ENCODE results near the gene SLC39A11.
"Not testable (repeated sequence)": the region's sequence is repeated elsewhere in the genome, so short reads cannot be mapped to it uniquely, and the experiment has no call there.

The SLC39A11 gene

GRCh38 chr17:72858826-72859495 is 233.5 kb downstream of the SLC39A11 start:
- DNase-seq: no peak

- no peak for DNase-seq
Observed at GRCh38 chr17:72853440-72854415, 238.8 kb downstream of the SLC39A11 start.

DNA sequence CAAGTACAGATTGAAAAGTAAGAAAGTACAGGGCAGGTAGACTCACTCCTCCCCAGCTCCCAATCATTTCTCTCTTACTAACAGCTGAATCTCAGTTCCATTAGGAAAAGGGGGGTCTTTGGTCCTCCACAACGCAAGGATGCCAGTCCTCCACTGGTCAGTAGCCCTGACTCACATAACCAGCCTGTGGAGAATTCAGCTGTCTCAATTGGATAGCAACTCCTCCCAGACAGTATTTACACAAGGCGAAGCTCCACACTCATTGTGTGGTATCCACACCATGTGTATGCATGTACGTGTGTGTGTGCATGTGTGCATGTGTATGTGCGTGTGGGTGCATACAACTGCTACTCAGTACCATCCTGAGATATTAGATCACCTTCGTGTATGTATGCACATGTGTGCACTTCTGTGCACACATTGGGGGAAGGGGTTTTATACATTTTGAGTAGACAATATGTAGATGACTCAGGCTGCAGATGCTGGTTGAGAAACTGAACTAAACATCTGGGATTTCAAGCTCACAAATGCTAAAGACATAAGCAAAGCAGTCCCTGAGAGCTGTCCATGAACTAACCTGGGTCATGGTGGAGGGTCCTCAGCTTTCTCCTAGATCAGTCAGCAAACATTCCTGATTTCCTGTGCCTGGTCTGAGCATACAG is 240.1 kb downstream of the SLC39A11 start:
- DNase-seq: no peak

DNA sequence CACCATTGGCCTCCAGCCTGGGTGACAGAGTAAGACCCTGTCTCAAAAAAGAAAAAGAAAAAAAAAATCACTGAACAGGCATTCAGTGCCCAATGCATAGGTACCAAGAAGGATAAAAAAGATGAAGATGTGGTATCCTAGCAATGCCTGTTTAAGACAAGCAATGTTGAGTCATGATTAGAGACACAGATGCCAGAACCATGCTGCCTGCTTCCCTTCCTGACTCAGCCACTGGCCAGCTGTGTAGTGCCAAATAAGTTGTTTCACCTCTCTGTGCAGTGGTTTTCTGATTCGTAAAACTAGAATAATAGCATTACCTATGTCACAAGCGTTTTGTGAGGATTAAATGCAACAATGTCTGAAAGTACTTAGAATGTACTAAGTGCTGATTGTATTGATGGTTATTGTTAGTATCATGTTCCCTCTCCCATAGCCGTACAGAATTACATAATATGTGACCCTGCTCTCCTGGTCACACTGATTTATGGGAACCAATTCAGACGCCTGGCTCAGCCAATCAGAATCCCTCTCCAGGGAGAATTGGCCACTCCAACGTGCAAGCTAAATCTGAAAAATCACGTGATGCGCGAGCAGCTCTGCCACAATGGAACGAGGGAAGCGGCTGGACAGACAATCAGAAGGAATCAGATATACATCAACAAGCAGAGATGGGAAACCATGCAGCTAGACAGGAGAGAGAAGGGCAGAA is 241.9 kb downstream of the SLC39A11 start:
- no peak for DNase-seq

DNA sequence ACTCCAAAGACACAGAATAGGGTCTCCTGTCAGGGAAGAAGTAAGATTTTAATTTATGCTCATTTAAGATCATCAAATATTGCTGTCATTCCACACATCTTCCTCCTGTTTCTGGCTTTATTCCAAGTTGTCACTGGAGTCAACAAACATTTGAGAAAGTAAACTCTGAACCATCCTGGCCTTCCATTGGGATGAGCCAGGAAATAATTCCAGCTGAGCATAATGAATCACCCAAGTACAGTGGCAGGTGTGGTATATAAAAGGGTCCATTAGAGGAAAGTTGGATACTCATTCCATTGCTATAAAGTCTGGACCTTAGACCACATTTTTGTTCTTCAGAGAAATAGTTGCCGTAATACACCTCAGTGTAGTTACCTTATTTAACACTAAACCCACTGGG is 246.1 kb downstream of the SLC39A11 start:
- no peak for DNase-seq

DNA sequence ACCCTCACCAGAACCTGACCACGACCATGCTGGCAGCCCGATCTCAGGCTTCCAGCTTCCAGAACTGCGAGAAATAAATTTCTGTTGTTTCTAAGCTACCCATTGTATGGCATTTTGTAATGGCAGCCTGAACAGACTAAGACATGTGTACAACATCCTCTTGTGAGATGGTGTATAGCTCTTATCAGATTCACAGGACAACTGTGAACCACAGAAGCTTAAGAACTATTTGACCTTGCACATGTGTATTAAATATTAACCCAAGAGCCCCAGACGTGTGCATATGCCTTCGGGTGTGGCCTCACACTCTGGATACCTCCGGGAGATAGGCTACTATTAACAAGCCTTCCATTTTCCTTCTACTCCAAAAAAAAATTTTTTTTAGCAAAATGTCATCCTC is 248.9 kb downstream of the SLC39A11 start:
- no peak for DNase-seq

DNA sequence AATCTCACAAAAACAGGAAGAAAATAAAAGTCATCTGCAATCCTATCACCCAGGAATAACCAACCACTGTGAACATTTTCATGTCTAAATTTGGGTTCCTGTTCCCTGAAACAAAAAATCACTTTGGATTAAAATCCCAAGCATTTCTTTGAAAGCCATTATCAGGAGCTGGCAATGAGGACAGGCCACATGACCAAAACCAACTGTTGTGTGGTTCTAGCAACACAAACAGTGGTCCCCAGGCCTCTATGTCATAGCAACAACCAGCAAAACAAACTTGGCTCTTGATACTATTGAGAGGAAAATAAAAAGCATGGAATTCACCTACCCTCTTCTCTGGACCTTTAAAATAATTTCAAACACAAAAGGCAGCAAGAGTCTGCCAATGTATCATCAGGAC is 252.5 kb downstream of the SLC39A11 start:
- DNase-seq: no peak

DNA sequence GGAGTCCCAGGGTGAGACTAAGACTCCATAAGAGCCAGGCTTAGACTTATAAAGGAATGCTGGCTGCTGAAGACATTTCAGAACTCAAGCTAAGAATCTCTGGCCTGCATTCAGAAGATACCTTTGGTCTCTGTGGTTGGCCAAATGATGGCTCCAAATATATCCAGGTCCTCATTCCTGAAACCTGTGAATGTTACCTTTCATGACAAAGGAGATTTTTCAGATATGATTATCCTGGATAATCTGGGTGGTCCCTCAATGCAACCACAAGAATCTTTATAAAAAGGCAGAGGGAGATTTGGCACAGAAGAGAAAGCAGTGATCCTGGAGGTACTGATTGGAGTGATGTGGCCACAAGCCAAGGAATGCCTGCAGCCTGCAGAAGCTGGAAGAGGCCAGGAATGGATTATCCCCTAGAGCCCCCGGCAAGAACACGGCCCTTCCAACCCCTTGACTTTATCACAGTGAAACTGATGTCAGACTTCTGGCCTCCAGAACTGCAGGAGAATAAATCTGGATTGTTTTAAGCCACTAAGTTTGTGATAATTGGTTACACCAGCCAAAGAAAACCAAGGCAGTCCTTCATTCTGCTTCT is 253.3 kb downstream of the SLC39A11 start:
- DNase-seq: no peak

- no peak for DNase-seq
Observed at GRCh38 chr17:72838581-72838980, 253.9 kb downstream of the SLC39A11 start.

GRCh38 chr17:72838068-72838467 is 254.4 kb downstream of the SLC39A11 start:
- DNase-seq: no peak

- no peak for DNase-seq
Observed at GRCh38 chr17:72837335-72837734, 255.2 kb downstream of the SLC39A11 start.

GRCh38 chr17:72833128-72833765 is 259.2 kb downstream of the SLC39A11 start:
- no peak for DNase-seq

GRCh38 chr17:72832306-72832705 is 260.2 kb downstream of the SLC39A11 start:
- DNase-seq: no peak

DNA sequence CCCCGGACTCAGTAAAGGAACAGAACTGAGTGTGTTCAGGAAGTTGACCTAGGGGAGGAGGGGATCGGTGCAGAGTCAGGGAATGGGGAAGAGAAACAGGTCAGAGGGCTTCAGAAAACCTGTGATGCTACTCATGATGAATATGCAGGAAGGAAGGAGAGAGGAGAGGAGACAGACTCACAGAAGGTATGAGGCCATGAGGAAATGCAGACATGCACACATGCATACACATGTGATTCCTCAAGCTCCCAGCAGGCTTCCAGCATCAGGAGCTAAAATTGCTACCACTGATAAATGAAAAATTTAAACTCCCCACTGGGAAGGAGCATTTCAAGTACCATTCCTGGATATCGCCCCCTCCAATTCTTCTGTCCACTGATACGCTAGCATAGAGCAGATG is 262.6 kb downstream of the SLC39A11 start:
- no peak for DNase-seq

DNA sequence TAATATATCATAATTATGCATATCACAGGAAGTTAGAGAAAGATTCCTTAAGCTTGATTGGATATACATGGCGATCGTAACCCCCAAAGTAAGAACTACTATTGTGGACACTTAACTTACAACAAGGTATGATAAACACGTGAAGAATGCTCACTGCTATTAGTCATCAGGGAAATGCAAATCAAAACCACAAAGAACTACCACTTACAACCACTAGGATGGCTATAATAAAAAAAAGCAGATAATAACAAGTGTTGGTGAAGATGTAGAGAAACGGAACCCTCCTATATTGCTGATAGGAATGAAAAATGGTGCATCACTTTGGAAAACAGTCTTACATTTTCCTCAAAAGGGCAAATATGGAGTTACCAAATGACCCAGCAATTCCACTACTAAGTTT is 265.9 kb downstream of the SLC39A11 start:
- no peak for DNase-seq

DNA sequence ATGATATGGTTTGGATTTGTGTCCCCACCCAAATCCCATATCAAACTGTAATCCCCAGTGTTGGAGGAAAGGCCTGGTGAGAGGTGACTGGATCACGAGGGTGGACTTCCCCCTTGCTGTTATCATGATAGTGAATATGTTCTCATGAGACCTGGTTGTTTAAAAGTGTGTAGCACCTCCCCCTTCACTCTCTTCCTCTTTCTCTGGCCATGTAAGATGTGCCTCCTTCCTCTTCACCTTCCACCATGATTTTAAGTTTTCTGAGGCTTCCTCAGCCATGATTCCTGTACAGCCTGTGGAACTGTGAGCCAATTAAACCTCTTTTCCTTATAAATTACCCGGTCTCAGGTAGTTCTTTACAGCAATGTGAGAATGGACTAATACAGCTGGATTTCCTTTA is 266.4 kb downstream of the SLC39A11 start:
- not testable (repeated sequence) for DNase-seq

GRCh38 chr17:72825218-72825617 is 267.3 kb downstream of the SLC39A11 start:
- no peak for DNase-seq

- not testable (repeated sequence) for DNase-seq
Observed at GRCh38 chr17:72824267-72824666, 268.2 kb downstream of the SLC39A11 start.

GRCh38 chr17:72822358-72823023 is 270.0 kb downstream of the SLC39A11 start:
- DNase-seq: no peak

GRCh38 chr17:72816406-72816805 is 276.1 kb downstream of the SLC39A11 start:
- DNase-seq: no peak

GRCh38 chr17:72813481-72813880 is 279.0 kb downstream of the SLC39A11 start:
- no peak for DNase-seq

Measured in NCI-H2171 (cell line).